ENCODE measurements around the gene LOXHD1. TPM values are rescaled to one million over a fixed set of nuclear protein-coding genes. Genes with fewer than 3 reads are reported as not detected.

The LOXHD1 gene
- total RNA-seq, 2 donors from 2014 or later: 0.11 TPM; not detected in 1

- H3K27ac ChIP-seq: no peak overlapping the region
- no peaks in the 10 kb centered on the region for H3K9me3 ChIP-seq
These were observed 146.6 kb downstream of the LOXHD1 start for GRCh38 chr18:46510386-46510785.

GRCh38 chr18:46509530-46509929 lies 147.5 kb downstream of the LOXHD1 start:
- H3K27ac ChIP-seq: no peak overlapping the region
- no peaks in the 10 kb centered on the region for H3K9me3 ChIP-seq
- no peaks in the 10 kb centered on the region for H3K27me3 ChIP-seq
- H3K4me3 ChIP-seq: no peak overlapping the region
- DNase-seq (ENCODE audit: low spot score): no peak
- no peak for TF ChIP-seq CTCF (IDR thresholded peaks at IDR 0.05)
- no peaks in the 10 kb centered on the region for H3K36me3 ChIP-seq
- H3K4me1 ChIP-seq: no peaks in the 10 kb centered on the region

More at GRCh38 chr18:46510386-46510785, 146.6 kb downstream of the LOXHD1 start:
- H3K4me3 ChIP-seq: no peak overlapping the region
- no peaks in the 10 kb centered on the region for H3K36me3 ChIP-seq
- DNase-seq (ENCODE audit: low spot score): no peak
- no peaks in the 10 kb centered on the region for H3K4me1 ChIP-seq
- no peaks in the 10 kb centered on the region for H3K27me3 ChIP-seq
- no peak for TF ChIP-seq CTCF (IDR thresholded peaks at IDR 0.05)

- Histone ChIP-seq H3K27ac (no peak overlapping the region), H3K36me3 (no peaks in the 10 kb centered on the region), H3K4me3 (no peak overlapping the region), H3K4me1 (no peaks in the 10 kb centered on the region), H3K9me3 (no peaks in the 10 kb centered on the region), H3K27me3 (no peaks in the 10 kb centered on the region)
- no peak for TF ChIP-seq CTCF (IDR thresholded peaks at IDR 0.05)
- no peak for DNase-seq (ENCODE audit: low spot score)
These were observed 149.9 kb downstream of the LOXHD1 start for GRCh38 chr18:46506974-46507586.

GRCh38 chr18:46502444-46502843 lies 154.6 kb downstream of the LOXHD1 start:
- Histone ChIP-seq H3K4me3 (no peak overlapping the region), H3K27ac (no peak overlapping the region), H3K4me1 (no peaks in the 10 kb centered on the region), H3K27me3 (no peaks in the 10 kb centered on the region), H3K9me3 (no peaks in the 10 kb centered on the region), H3K36me3 (no peaks in the 10 kb centered on the region)
- DNase-seq (ENCODE audit: low spot score): no peak
- TF ChIP-seq CTCF (IDR thresholded peaks at IDR 0.05): no peak

GRCh38 chr18:46497129-46497528 lies 159.9 kb downstream of the LOXHD1 start:
- DNase-seq (ENCODE audit: low spot score): no peak
- H3K4me3 ChIP-seq: no peak overlapping the region
- no peaks in the 10 kb centered on the region for H3K36me3 ChIP-seq
- H3K27ac ChIP-seq: no peak overlapping the region
- TF ChIP-seq CTCF (IDR thresholded peaks at IDR 0.05): no peak
- H3K4me1 ChIP-seq: no peaks in the 10 kb centered on the region
- H3K9me3 ChIP-seq: no peaks in the 10 kb centered on the region
- H3K27me3 ChIP-seq: no peaks in the 10 kb centered on the region
